Gastrocnemius medialis (tissue), 4 donors: ENCODE data around the gene KIRREL3. TPM values are rescaled to one million over a fixed set of nuclear protein-coding genes. Genes with fewer than 3 reads are reported as not detected.

ENCODE experiments used
- ATAC-seq, 2 donors: fragments of 150-250 bp; one replicate each; pipeline ENCODE4 v1.9.1; 2016
- DNase-seq, 2 donors: peaks; one replicate each; pipeline ENCODE4 v3.0.0-alpha.2; 2019
- H3K27ac ChIP-seq, 4 donors: fragments of 200-600 bp; sonication (generic); 1 replicate in 1 of 4; 2 replicates in 3 of 4; pipeline ENCODE4 v1.5.1; 2016 to 2018; ENCODE audit warnings: mild to moderate bottlenecking in 2 of 4, moderate library complexity in 1 of 4
- H3K27me3 ChIP-seq, 3 donors: fragments of 200-600 bp; sonication (generic) in 2 of 3; 1 replicate in 1 of 3; 2 replicates in 2 of 3; pipeline versions ENCODE4 v1.5.1 to v1.6.0; 2016 to 2019; ENCODE audit warnings: mild to moderate bottlenecking in 1 of 3, moderate library complexity in 1 of 3
- H3K36me3 ChIP-seq, 2 donors: fragments of 200-600 bp; sonication (generic) in 1 of 2; one replicate each; pipeline ENCODE4 v1.5.1; 2017 to 2018
- H3K4me1 ChIP-seq, 2 donors: fragments of 200-600 bp; sonication (generic) in 1 of 2; one replicate each; pipeline ENCODE4 v1.5.1; 2016 to 2017; ENCODE audit warnings: mild to moderate bottlenecking in 2 of 2
- H3K4me3 ChIP-seq, 4 donors: fragments of 200-600 bp; sonication (generic) in 3 of 4; 1 replicate in 1 of 4; 2 replicates in 3 of 4; pipeline ENCODE4 v1.5.1; 2016 to 2019; ENCODE audit warnings: mild to moderate bottlenecking in 2 of 4
- H3K9me3 ChIP-seq, 3 donors: fragments of 200-600 bp; sonication (generic) in 2 of 3; 1 replicate in 1 of 3; 2 replicates in 2 of 3; pipeline ENCODE4 v1.5.1; 2016 to 2019
- POLR2A ChIP-seq, 2 donors: fragments of 450-650 bp; IDR thresholded peaks; one replicate each; pipeline ENCODE4 v1.6.1; 2017; ENCODE audit warnings: antibody characterized with exemption in 2 of 2, mild to moderate bottlenecking in 2 of 2, moderate library complexity in 2 of 2
- in situ Hi-C, 4 donors: fragments of 200-750 bp; cut with MboI; loops; one replicate each; pipeline versions ENCODE4 v1.15.0 to v1.8.0; 2017; ENCODE audit warnings: low sequenced_read_pairs in 4 of 4
- intact Hi-C: fragments of 100-400 bp; cut with DNase I; formaldehyde crosslinking; loops from one replicate; pipeline ENCODE4 v1.15.1; 2023; ENCODE audit warnings: low total_unique reads
- total RNA-seq, 4 donors: library from RNA; depleted of rRNA; stranded (reverse); fragments of >200 nt; gene quantifications; one replicate each; pipeline versions ENCODE4 v1.1.0 to v1.2.3, GENCODE V29; 2016
- TF ChIP-seq, protein P1 (sequence below), 5 experiments: fragments of 450-650 bp in 3 of 5; fragments of 200-600 bp in 2 of 5; sonication (generic) in 2 of 5; IDR thresholded peaks in 4 of 5; conservative IDR thresholded peaks in 1 of 5; 1 replicate in 4 of 5; 2 replicates in 1 of 5; pipeline ENCODE4 v1.5.1; 2016 to 2019; ENCODE audit warnings: antibody characterized with exemption in 5 of 5, mild to moderate bottlenecking in 3 of 5, moderate library complexity in 3 of 5

The KIRREL3 gene
- total RNA-seq, 4 donors from 2014 or later: 0.10 TPM; not detected in 3

DNA sequence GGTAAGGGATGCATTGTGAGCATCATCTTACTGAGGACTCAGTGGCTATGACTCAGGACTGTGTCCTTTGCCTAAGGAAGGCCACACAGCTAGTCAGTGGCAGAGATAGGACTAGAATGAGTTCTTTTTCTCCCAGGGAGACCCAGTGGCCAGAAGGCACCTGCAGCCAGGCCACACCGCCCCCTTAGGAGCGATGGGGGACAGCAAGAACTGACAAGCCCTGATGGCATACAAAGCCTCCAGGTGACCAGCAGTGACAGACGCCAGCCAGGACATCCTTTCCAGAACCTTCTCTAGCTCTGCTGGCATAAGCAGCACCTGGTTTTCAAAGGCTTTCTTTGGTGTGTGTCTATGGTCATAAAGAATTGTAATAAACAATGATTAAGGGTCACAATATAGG lies 405.0 kb downstream of the KIRREL3 start:
- Histone ChIP-seq H3K36me3 (no peaks in the 10 kb centered on the region), H3K27me3 (no peaks in the 10 kb centered on the region), H3K27ac (no peak overlapping the region), H3K9me3 (no peaks in the 10 kb centered on the region), H3K4me3 (no peak overlapping the region), H3K4me1 (no peaks in the 10 kb centered on the region)
- in situ Hi-C loops: no loop called here
- DNase-seq: no peak
- ATAC-seq: no peak
- intact Hi-C loops: no loop called here
- TF ChIP-seq, protein P1, sequence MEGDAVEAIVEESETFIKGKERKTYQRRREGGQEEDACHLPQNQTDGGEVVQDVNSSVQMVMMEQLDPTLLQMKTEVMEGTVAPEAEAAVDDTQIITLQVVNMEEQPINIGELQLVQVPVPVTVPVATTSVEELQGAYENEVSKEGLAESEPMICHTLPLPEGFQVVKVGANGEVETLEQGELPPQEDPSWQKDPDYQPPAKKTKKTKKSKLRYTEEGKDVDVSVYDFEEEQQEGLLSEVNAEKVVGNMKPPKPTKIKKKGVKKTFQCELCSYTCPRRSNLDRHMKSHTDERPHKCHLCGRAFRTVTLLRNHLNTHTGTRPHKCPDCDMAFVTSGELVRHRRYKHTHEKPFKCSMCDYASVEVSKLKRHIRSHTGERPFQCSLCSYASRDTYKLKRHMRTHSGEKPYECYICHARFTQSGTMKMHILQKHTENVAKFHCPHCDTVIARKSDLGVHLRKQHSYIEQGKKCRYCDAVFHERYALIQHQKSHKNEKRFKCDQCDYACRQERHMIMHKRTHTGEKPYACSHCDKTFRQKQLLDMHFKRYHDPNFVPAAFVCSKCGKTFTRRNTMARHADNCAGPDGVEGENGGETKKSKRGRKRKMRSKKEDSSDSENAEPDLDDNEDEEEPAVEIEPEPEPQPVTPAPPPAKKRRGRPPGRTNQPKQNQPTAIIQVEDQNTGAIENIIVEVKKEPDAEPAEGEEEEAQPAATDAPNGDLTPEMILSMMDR (IDR thresholded peaks at IDR 0.05 in 4 of 5, conservative IDR thresholded peaks at IDR 0.05 in 1 of 5): no peak
- no peak for TF ChIP-seq POLR2A (IDR thresholded peaks at IDR 0.05)

DNA sequence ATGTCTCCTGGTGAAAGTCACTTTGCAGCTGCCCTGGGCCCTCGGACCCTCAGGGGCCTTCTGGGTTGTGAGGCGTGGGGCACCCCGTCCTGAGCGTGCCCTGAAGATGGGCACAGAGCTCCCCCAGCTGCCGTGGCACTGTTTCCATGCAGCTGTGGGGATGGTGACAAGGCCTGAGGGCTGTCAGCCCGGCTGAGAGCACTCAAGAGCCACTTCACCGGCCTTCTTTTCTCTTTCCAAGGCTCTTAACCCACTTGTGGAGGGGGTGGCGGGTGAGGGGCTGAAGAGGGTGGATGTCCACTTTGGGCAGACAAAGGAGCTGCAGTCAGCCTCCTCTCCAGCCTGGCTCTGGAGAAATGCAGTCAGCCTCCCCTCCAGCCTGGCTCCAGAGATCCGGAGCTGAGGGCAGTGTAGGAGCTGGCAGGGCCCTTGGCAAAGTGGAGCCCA lies 405.6 kb downstream of the KIRREL3 start:
- Histone ChIP-seq H3K4me3 (no peak overlapping the region), H3K27ac (no peak overlapping the region), H3K4me1 (no peaks in the 10 kb centered on the region), H3K9me3 (no peaks in the 10 kb centered on the region), H3K36me3 (no peaks in the 10 kb centered on the region), H3K27me3 (no peaks in the 10 kb centered on the region)
- TF ChIP-seq, protein P1 (IDR thresholded peaks at IDR 0.05 in 4 of 5, conservative IDR thresholded peaks at IDR 0.05 in 1 of 5): no peak
- no peak for TF ChIP-seq POLR2A (IDR thresholded peaks at IDR 0.05)
- DNase-seq (no peak), ATAC-seq (no peak)
- intact Hi-C loops (no loop called here), in situ Hi-C loops (no loop called here)

DNA sequence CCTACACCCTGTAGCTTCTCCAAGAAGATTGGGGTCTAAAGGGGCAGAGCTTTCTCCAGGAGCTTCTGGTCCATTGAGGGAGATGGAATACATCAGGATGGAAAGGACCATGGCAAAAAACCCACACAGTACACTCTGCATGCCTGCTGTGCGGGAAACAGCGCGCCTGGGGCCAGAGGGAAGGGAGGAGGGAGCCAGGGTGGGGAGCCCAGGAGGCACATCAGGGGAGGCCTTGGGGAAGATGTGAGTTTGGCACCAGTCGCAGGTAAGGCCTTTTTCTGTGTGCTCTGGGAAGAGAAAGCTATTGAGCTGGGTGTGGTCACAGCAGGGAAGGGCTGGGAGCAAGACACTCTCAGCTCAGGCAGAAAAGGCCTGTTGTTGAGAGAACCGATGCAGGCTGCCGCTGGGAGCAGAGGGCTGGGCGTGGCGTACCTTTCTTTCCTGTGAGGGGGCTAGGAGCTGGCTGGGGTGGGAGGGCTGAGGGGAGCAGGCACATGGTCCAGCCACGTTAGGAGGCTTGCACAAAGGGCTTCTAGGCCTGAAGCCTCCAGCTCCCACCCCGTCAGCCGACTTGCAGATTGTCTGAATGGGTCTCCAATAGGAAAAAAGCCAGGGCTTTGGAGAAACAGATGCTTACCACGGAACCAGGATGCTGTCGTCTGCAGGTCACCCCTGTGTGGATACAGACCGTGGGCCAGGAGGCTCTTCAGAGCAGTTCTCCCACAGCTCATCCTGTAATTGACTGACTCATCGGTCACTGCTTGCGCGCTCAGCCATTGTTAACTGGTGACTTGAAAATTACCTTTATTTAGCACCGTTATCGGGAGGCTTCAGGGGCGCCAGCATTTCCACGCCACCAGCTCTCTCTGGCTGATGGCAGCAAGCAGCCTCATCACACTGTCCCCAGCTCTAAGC lies 407.8 kb downstream of the KIRREL3 start:
- H3K36me3 ChIP-seq: no peaks in the 10 kb centered on the region
- no peaks in the 10 kb centered on the region for H3K27me3 ChIP-seq
- DNase-seq: no peak
- no peaks in the 10 kb centered on the region for H3K9me3 ChIP-seq
- intact Hi-C loops (no loop called here), in situ Hi-C loops (no loop called here)
- H3K4me1 ChIP-seq: no peaks in the 10 kb centered on the region
- TF ChIP-seq, protein P1 (IDR thresholded peaks at IDR 0.05 in 4 of 5, conservative IDR thresholded peaks at IDR 0.05 in 1 of 5): no peak
- no peak for TF ChIP-seq POLR2A (IDR thresholded peaks at IDR 0.05)
- H3K27ac ChIP-seq: no peak overlapping the region
- no peak overlapping the region for H3K4me3 ChIP-seq
- ATAC-seq: no peak

DNA sequence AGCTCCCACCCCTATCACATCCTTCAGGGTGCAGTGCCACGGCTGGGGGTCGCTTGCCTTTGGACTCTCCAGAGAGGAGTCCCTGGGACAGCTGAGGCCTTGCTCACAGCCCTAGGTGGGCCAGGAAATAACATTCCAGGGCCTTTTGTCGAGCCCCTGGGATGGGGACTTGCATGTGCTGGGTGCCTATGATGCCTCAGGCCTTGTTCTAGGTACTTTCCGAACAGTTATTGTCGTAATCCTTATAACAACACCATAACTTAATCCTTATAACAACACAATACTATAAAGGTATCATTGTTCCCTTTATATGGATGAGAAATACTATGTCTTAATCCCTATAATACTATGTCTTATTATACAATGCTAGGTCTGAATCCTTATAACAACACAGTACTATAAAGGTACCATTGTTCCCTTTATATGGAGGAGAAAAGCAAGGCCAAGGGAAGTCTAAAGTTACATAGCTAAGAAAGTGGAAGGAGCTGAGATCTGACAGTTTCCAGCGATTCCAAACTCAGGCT lies 408.5 kb downstream of the KIRREL3 start:
- no peaks in the 10 kb centered on the region for H3K9me3 ChIP-seq
- ATAC-seq: no peak
- no peak overlapping the region for H3K4me3 ChIP-seq
- H3K27me3 ChIP-seq: peaks cover 0 to 4% (median 0%) of the 10 kb centered on the region in 3 donors
- in situ Hi-C loops: no loop called here
- TF ChIP-seq, protein P1 (IDR thresholded peaks at IDR 0.05 in 4 of 5, conservative IDR thresholded peaks at IDR 0.05 in 1 of 5): no peak
- TF ChIP-seq POLR2A (IDR thresholded peaks at IDR 0.05): no peak
- H3K4me1 ChIP-seq: no peaks in the 10 kb centered on the region
- no peaks in the 10 kb centered on the region for H3K36me3 ChIP-seq
- intact Hi-C loops: no loop called here
- no peak overlapping the region for H3K27ac ChIP-seq
- DNase-seq: no peak
